ENCODE measurements around the gene OR2AJ1.

The OR2AJ1 gene

GRCh38 chr1:247914941-247915662, 9.6 kb upstream of the OR2AJ1 start:
- H4K8ac ChIP-seq (ENCODE audit: low read depth, low read length) = no peak overlapping the region
- H2BK120ac ChIP-seq (ENCODE audit: low read depth, low read length) = no peak overlapping the region
- no peaks in the 10 kb centered on the region for H3K27me3 ChIP-seq (ENCODE audit: insufficient read depth, low read length, poor library complexity)
- no peak overlapping the region for H3K23ac ChIP-seq (ENCODE audit: low read length)
- H3K79me1 ChIP-seq (ENCODE audit: low read length) = no peaks in the 10 kb centered on the region
- no peak overlapping the region for H3K18ac ChIP-seq (ENCODE audit: low read length)
- H3K36me3 ChIP-seq (ENCODE audit: control insufficient read depth, insufficient read depth, low read length) = no peaks in the 10 kb centered on the region
- H3K4ac ChIP-seq (ENCODE audit: low read depth, low read length) = no peak overlapping the region
- no peak overlapping the region for H2AK5ac ChIP-seq (ENCODE audit: low read length)
- H3K4me3 ChIP-seq (ENCODE audit: low read length) = no peak overlapping the region
- no peak overlapping the region for H3K4me2 ChIP-seq (ENCODE audit: low read length)
- no peak overlapping the region for H3K56ac ChIP-seq (ENCODE audit: low read length)
- no CpG with 5 or more reads among the region's 4 CpGs for WGBS (ENCODE audit: extremely low coverage, insufficient coverage, low lambda C conversion rate)
- no peak for DNase-seq
- no peaks in the 10 kb centered on the region for H3K79me2 ChIP-seq (ENCODE audit: control insufficient read depth, insufficient read depth, low read length)
- H3K9ac ChIP-seq (ENCODE audit: low read length) = no peak overlapping the region
- no peak overlapping the region for H3K27ac ChIP-seq (ENCODE audit: low read depth, low read length)
- no peak overlapping the region for H4K5ac ChIP-seq (ENCODE audit: low read length)
- H3K4me1 ChIP-seq (ENCODE audit: control insufficient read depth, low read depth, low read length) = no peaks in the 10 kb centered on the region
- H2BK15ac ChIP-seq (replicated peaks; ENCODE audit: low read depth) = no peak overlapping the region
- H2BK5ac ChIP-seq (ENCODE audit: low read length) = no peak overlapping the region

- Histone ChIP-seq H3K4me3 (ENCODE audit: low read length) (no peak within 1 kb of the TSS), H3K23ac (ENCODE audit: low read length) (no peak within 1 kb of the TSS), H3K27me3 (ENCODE audit: insufficient read depth, low read length, poor library complexity) (no peaks in the 10 kb centered on the region), H2BK5ac (ENCODE audit: low read length) (no peak within 1 kb of the TSS), H3K9ac (ENCODE audit: low read length) (no peak within 1 kb of the TSS), H4K8ac (ENCODE audit: low read depth, low read length) (no peak within 1 kb of the TSS), H3K18ac (ENCODE audit: low read length) (no peak within 1 kb of the TSS), H3K27ac (ENCODE audit: low read depth, low read length) (no peak within 1 kb of the TSS), H2BK15ac (replicated peaks; ENCODE audit: low read depth) (no peak within 1 kb of the TSS), H3K56ac (ENCODE audit: low read length) (no peak within 1 kb of the TSS), H4K5ac (ENCODE audit: low read length) (no peak within 1 kb of the TSS), H3K79me1 (ENCODE audit: low read length) (no peaks in the 10 kb centered on the region), H2AK5ac (ENCODE audit: low read length) (no peak within 1 kb of the TSS), H3K4ac (ENCODE audit: low read depth, low read length) (no peak within 1 kb of the TSS), H3K4me1 (ENCODE audit: control insufficient read depth, low read depth, low read length) (no peaks in the 10 kb centered on the region), H3K4me2 (ENCODE audit: low read length) (no peak within 1 kb of the TSS), H2BK120ac (ENCODE audit: low read depth, low read length) (no peak within 1 kb of the TSS), H3K79me2 (ENCODE audit: control insufficient read depth, insufficient read depth, low read length) (no peaks in the 10 kb centered on the region), H3K36me3 (ENCODE audit: control insufficient read depth, insufficient read depth, low read length) (no peaks in the 10 kb centered on the region)
- no CpG with 5 or more reads among the region's 2 CpGs for WGBS (ENCODE audit: extremely low coverage, insufficient coverage, low lambda C conversion rate)
- DNase-seq = no peak
These were observed 4.7 kb upstream of the OR2AJ1 start, which contains the start of gene OR2T8 for GRCh38 chr1:247919952-247920351. TSS of gene OR2T8 (plus strand) at chr1:247920252. CDS start at chr1:247921018, 766 bp downstream.

GRCh38 chr1:247923941-247924340, 748 bp upstream of the OR2AJ1 start:
- no peaks in the 10 kb centered on the region for H3K27me3 ChIP-seq (ENCODE audit: insufficient read depth, low read length, poor library complexity)
- H3K4ac ChIP-seq (ENCODE audit: low read depth, low read length) = no peak overlapping the region
- no CpG with 5 or more reads among the region's 3 CpGs for WGBS (ENCODE audit: extremely low coverage, insufficient coverage, low lambda C conversion rate)
- H2AK5ac ChIP-seq (ENCODE audit: low read length) = no peak overlapping the region
- no peak overlapping the region for H2BK5ac ChIP-seq (ENCODE audit: low read length)
- no peak overlapping the region for H3K56ac ChIP-seq (ENCODE audit: low read length)
- no peak overlapping the region for H2BK120ac ChIP-seq (ENCODE audit: low read depth, low read length)
- no peaks in the 10 kb centered on the region for H3K79me1 ChIP-seq (ENCODE audit: low read length)
- no peak overlapping the region for H3K4me2 ChIP-seq (ENCODE audit: low read length)
- H3K4me1 ChIP-seq (ENCODE audit: control insufficient read depth, low read depth, low read length) = no peaks in the 10 kb centered on the region
- no peak overlapping the region for H4K5ac ChIP-seq (ENCODE audit: low read length)
- H3K36me3 ChIP-seq (ENCODE audit: control insufficient read depth, insufficient read depth, low read length) = no peaks in the 10 kb centered on the region
- no peak overlapping the region for H3K27ac ChIP-seq (ENCODE audit: low read depth, low read length)
- H2BK15ac ChIP-seq (replicated peaks; ENCODE audit: low read depth) = no peak overlapping the region
- no peaks in the 10 kb centered on the region for H3K79me2 ChIP-seq (ENCODE audit: control insufficient read depth, insufficient read depth, low read length)
- no peak overlapping the region for H3K4me3 ChIP-seq (ENCODE audit: low read length)
- no peak overlapping the region for H3K18ac ChIP-seq (ENCODE audit: low read length)
- H3K9ac ChIP-seq (ENCODE audit: low read length) = no peak overlapping the region
- no peak overlapping the region for H3K23ac ChIP-seq (ENCODE audit: low read length)
- H4K8ac ChIP-seq (ENCODE audit: low read depth, low read length) = no peak overlapping the region
- peak; percentile 14 for DNase-seq

- H3K4ac ChIP-seq (ENCODE audit: low read depth, low read length) = no peak overlapping the region
- H2BK120ac ChIP-seq (ENCODE audit: low read depth, low read length) = no peak overlapping the region
- no peaks in the 10 kb centered on the region for H3K27me3 ChIP-seq (ENCODE audit: insufficient read depth, low read length, poor library complexity)
- H3K56ac ChIP-seq (ENCODE audit: low read length) = no peak overlapping the region
- no CpG with 5 or more reads among the region's 8 CpGs for WGBS (ENCODE audit: extremely low coverage, insufficient coverage, low lambda C conversion rate)
- no peak overlapping the region for H4K5ac ChIP-seq (ENCODE audit: low read length)
- no peak overlapping the region for H2BK5ac ChIP-seq (ENCODE audit: low read length)
- H3K4me3 ChIP-seq (ENCODE audit: low read length) = no peak overlapping the region
- H3K79me1 ChIP-seq (ENCODE audit: low read length) = no peaks in the 10 kb centered on the region
- H3K4me2 ChIP-seq (ENCODE audit: low read length) = no peak overlapping the region
- H2BK15ac ChIP-seq (replicated peaks; ENCODE audit: low read depth) = no peak overlapping the region
- no peaks in the 10 kb centered on the region for H3K79me2 ChIP-seq (ENCODE audit: control insufficient read depth, insufficient read depth, low read length)
- no peak overlapping the region for H3K18ac ChIP-seq (ENCODE audit: low read length)
- no peak for DNase-seq
- no peak overlapping the region for H3K27ac ChIP-seq (ENCODE audit: low read depth, low read length)
- no peak overlapping the region for H3K9ac ChIP-seq (ENCODE audit: low read length)
- H4K8ac ChIP-seq (ENCODE audit: low read depth, low read length) = no peak overlapping the region
- H2AK5ac ChIP-seq (ENCODE audit: low read length) = no peak overlapping the region
- H3K23ac ChIP-seq (ENCODE audit: low read length) = no peak overlapping the region
- no peaks in the 10 kb centered on the region for H3K36me3 ChIP-seq (ENCODE audit: control insufficient read depth, insufficient read depth, low read length)
- no peaks in the 10 kb centered on the region for H3K4me1 ChIP-seq (ENCODE audit: control insufficient read depth, low read depth, low read length)
These were observed 9.3 kb downstream of the OR2AJ1 start for GRCh38 chr1:247933989-247934388.

DNA sequence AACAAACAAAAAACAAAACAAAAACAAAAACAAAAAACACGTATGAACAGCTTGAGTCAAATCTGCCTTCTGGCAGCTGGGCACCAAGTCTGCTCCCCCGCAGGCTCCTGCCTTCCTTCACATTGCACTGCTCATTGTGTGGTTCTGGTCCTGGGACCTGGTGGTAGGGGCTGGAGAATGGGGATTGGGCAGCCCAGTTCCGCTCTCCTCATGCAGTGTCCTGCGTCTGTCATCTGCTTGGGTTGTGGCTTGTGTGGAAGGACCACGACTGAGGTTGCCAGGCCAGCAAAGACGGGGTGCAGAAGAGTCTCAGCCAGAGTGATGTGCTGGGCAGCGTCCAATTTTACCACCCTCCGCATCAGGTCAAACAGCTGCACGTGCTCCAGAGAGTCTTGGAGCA, 11.1 kb downstream of the OR2AJ1 start:
- Histone ChIP-seq H3K27ac (ENCODE audit: low read depth, low read length) (no peak overlapping the region), H3K79me2 (ENCODE audit: control insufficient read depth, insufficient read depth, low read length) (no peaks in the 10 kb centered on the region), H2AK5ac (ENCODE audit: low read length) (no peak overlapping the region), H3K4ac (ENCODE audit: low read depth, low read length) (no peak overlapping the region), H2BK5ac (ENCODE audit: low read length) (no peak overlapping the region), H3K36me3 (ENCODE audit: control insufficient read depth, insufficient read depth, low read length) (no peaks in the 10 kb centered on the region), H3K4me2 (ENCODE audit: low read length) (no peak overlapping the region), H3K23ac (ENCODE audit: low read length) (no peak overlapping the region), H3K9ac (ENCODE audit: low read length) (no peak overlapping the region), H3K56ac (ENCODE audit: low read length) (no peak overlapping the region), H3K4me3 (ENCODE audit: low read length) (no peak overlapping the region), H3K18ac (ENCODE audit: low read length) (no peak overlapping the region), H3K4me1 (ENCODE audit: control insufficient read depth, low read depth, low read length) (no peaks in the 10 kb centered on the region), H2BK120ac (ENCODE audit: low read depth, low read length) (no peak overlapping the region), H3K27me3 (ENCODE audit: insufficient read depth, low read length, poor library complexity) (no peaks in the 10 kb centered on the region), H3K79me1 (ENCODE audit: low read length) (no peaks in the 10 kb centered on the region), H2BK15ac (replicated peaks; ENCODE audit: low read depth) (no peak overlapping the region), H4K8ac (ENCODE audit: low read depth, low read length) (no peak overlapping the region), H4K5ac (ENCODE audit: low read length) (no peak overlapping the region)
- WGBS (ENCODE audit: extremely low coverage, insufficient coverage, low lambda C conversion rate) = no CpG with 5 or more reads among the region's 9 CpGs
- DNase-seq = no peak

DNA sequence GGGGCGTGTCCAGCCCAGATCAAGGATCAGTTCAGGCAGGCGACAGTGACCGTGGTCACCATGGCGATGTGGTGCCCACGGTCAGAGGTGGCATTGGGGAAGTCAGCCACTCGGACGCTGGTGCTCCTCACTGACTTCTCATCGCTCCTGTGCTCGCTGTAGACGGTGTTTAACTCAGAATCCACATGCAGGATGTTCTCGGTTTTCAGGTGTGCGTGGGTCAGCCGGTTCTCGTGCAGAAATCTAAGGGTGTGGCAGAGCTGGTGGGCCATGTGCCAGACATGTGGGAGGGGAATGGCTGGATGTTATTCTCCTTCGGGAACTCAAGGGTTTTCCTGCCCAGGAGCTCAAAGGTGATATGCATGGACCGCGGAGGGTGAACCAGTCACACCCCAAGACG, 11.7 kb downstream of the OR2AJ1 start:
- no peaks in the 10 kb centered on the region for H3K79me2 ChIP-seq (ENCODE audit: control insufficient read depth, insufficient read depth, low read length)
- no peaks in the 10 kb centered on the region for H3K4me1 ChIP-seq (ENCODE audit: control insufficient read depth, low read depth, low read length)
- no peak overlapping the region for H3K56ac ChIP-seq (ENCODE audit: low read length)
- H4K5ac ChIP-seq (ENCODE audit: low read length) = no peak overlapping the region
- no peak overlapping the region for H3K4me2 ChIP-seq (ENCODE audit: low read length)
- H3K18ac ChIP-seq (ENCODE audit: low read length) = no peak overlapping the region
- DNase-seq = no peak
- no peak overlapping the region for H2BK5ac ChIP-seq (ENCODE audit: low read length)
- no peak overlapping the region for H3K27ac ChIP-seq (ENCODE audit: low read depth, low read length)
- H3K4ac ChIP-seq (ENCODE audit: low read depth, low read length) = no peak overlapping the region
- no peaks in the 10 kb centered on the region for H3K79me1 ChIP-seq (ENCODE audit: low read length)
- H2BK120ac ChIP-seq (ENCODE audit: low read depth, low read length) = no peak overlapping the region
- no peaks in the 10 kb centered on the region for H3K36me3 ChIP-seq (ENCODE audit: control insufficient read depth, insufficient read depth, low read length)
- H4K8ac ChIP-seq (ENCODE audit: low read depth, low read length) = no peak overlapping the region
- no peak overlapping the region for H3K4me3 ChIP-seq (ENCODE audit: low read length)
- no peak overlapping the region for H2AK5ac ChIP-seq (ENCODE audit: low read length)
- no peak overlapping the region for H2BK15ac ChIP-seq (replicated peaks; ENCODE audit: low read depth)
- no CpG with 5 or more reads among the region's 18 CpGs for WGBS (ENCODE audit: extremely low coverage, insufficient coverage, low lambda C conversion rate)
- no peak overlapping the region for H3K23ac ChIP-seq (ENCODE audit: low read length)
- H3K27me3 ChIP-seq (ENCODE audit: insufficient read depth, low read length, poor library complexity) = no peaks in the 10 kb centered on the region
- no peak overlapping the region for H3K9ac ChIP-seq (ENCODE audit: low read length)
